H1 (cell line): ENCODE measurements around the gene AAK1. TPM values are rescaled to one million over a fixed set of nuclear protein-coding genes. Genes with fewer than 3 reads are reported as not detected.

Experiments used
- CTCF ChIA-PET: fragments of 300-600 bp; sonication (Branson Sonifier 250); formaldehyde crosslinking; loops from one replicate; lab custom pipeline; 2021; ENCODE audit not compliant: partially characterized antibody; lab: Charles Lee
- POLR2A ChIA-PET: fragments of 300-600 bp; sonication (Branson Sonifier 250); formaldehyde crosslinking; loops from one replicate; lab custom pipeline; 2021; ENCODE audit warnings: inconsistent platforms; ENCODE audit not compliant: partially characterized antibody; lab: Charles Lee
- DNase-seq, 2 experiments: peaks; one replicate each; pipeline versions ENCODE4 v3.0.0 to v3.0.0-alpha.2; 2010 to 2022; ENCODE audit warnings: low spot score in 2 of 2, low read depth in 1 of 2, mixed read lengths in 1 of 2
- FAIRE-seq: peaks from 2 replicates; lab custom pipeline; 2011; peaks lifted over from hg19 to GRCh38; lab: Jason Lieb, UNC
- H2AFZ ChIP-seq: 2 replicates; pipeline ENCODE4 v1.8.1; 2012; ENCODE audit warnings: low read length, inconsistent platforms
- H2AK5ac ChIP-seq: 2 replicates; pipeline ENCODE4 v1.6.1; 2013; ENCODE audit warnings: low read depth, low read length
- H2BK120ac ChIP-seq: replicated peaks from 2 replicates; pipeline ENCODE3; 2013; ENCODE audit warnings: low read depth, low read length, inconsistent platforms
- H2BK12ac ChIP-seq: 2 replicates; pipeline ENCODE4 v1.6.1; 2013; ENCODE audit warnings: low read depth, low read length
- H2BK15ac ChIP-seq: 2 replicates; pipeline ENCODE4 v1.6.1; 2013; ENCODE audit warnings: low read length
- H2BK20ac ChIP-seq: 2 replicates; pipeline ENCODE4 v1.6.1; 2013; ENCODE audit warnings: low read length
- H2BK5ac ChIP-seq: 2 replicates; pipeline ENCODE4 v1.6.1; 2013; ENCODE audit warnings: low read depth, low read length
- H3K14ac ChIP-seq: 2 replicates; pipeline ENCODE4 v1.6.1; 2013; ENCODE audit warnings: inconsistent platforms; ENCODE audit not compliant: insufficient read length
- H3K18ac ChIP-seq: 2 replicates; pipeline ENCODE4 v1.6.1; 2013; ENCODE audit warnings: low read length; ENCODE audit errors: extremely low read depth
- H3K23ac ChIP-seq: 2 replicates; pipeline ENCODE4 v1.6.1; 2013; ENCODE audit warnings: inconsistent platforms; ENCODE audit not compliant: insufficient read length
- H3K23me2 ChIP-seq: 2 replicates; pipeline ENCODE4 v1.6.1; 2013; ENCODE audit warnings: low read depth, low read length
- H3K27ac ChIP-seq: 2 replicates; pipeline ENCODE4 v1.6.1; 2011; ENCODE audit warnings: low read depth, low read length, inconsistent platforms
- H3K27me3 ChIP-seq, 4 experiments: replicated peaks in 1 of 4; 1 replicate in 1 of 4; 2 replicates in 3 of 4; pipeline versions ENCODE4 v1.6.1 to v1.8.1; 2011 to 2013; ENCODE audit warnings: low read length in 3 of 4, mild to moderate bottlenecking in 3 of 4, inconsistent platforms in 2 of 4, mixed read lengths in 2 of 4, moderate library complexity in 1 of 4; ENCODE audit not compliant: control insufficient read depth in 3 of 4, insufficient read depth in 3 of 4; ENCODE audit errors: extremely low read depth in 1 of 4
- H3K36me3 ChIP-seq, 4 experiments: 2 replicates each; pipeline versions ENCODE4 v1.6.1 to v1.8.1; 2011 to 2013; ENCODE audit warnings: mild to moderate bottlenecking in 4 of 4, low read length in 3 of 4, moderate library complexity in 2 of 4, control low read depth in 1 of 4, inconsistent platforms in 1 of 4; ENCODE audit not compliant: insufficient read depth in 4 of 4, control insufficient read depth in 2 of 4
- H3K4ac ChIP-seq: replicated peaks from 2 replicates; pipeline ENCODE3; 2013; ENCODE audit warnings: low read length, low read depth, mixed read lengths, inconsistent platforms; ENCODE audit not compliant: insufficient read length
- H3K4me1 ChIP-seq, 4 experiments: replicated peaks in 1 of 4; 1 replicate in 1 of 4; 2 replicates in 3 of 4; pipeline versions ENCODE4 v1.6.1 to v1.8.1; 2011 to 2013; ENCODE audit warnings: low read length in 3 of 4, inconsistent platforms in 2 of 4, mixed read lengths in 1 of 4; ENCODE audit not compliant: insufficient read depth in 4 of 4, control insufficient read depth in 3 of 4
- H3K4me2 ChIP-seq, 2 experiments: 2 replicates each; pipeline versions ENCODE4 v1.6.1 to v1.8.1; 2011 to 2013; ENCODE audit warnings: low read depth in 2 of 2, low read length in 2 of 2, control low read depth in 1 of 2, inconsistent platforms in 1 of 2, mild to moderate bottlenecking in 1 of 2; ENCODE audit not compliant: insufficient read depth in 1 of 2
- H3K4me3 ChIP-seq, 4 experiments: fragments of 200-600, 300-600 bp in 1 of 4; sonication (generic), shearing (Covaris generic), sonication (Bioruptor Twin) in 1 of 4; 2 replicates each; pipeline versions ENCODE4 v1.5.1 to v1.8.1; 2011 to 2016; ENCODE audit warnings: low read length in 4 of 4, low read depth in 3 of 4, control low read depth in 2 of 4, inconsistent platforms in 2 of 4, mild to moderate bottlenecking in 2 of 4, mixed read lengths in 1 of 4, moderate library complexity in 1 of 4; ENCODE audit not compliant: insufficient read depth in 2 of 4; ENCODE audit errors: extremely low read depth in 1 of 4
- H3K56ac ChIP-seq: replicated peaks from 2 replicates; pipeline ENCODE3; 2013; ENCODE audit warnings: low read depth, mild to moderate bottlenecking, mixed read lengths, low read length, inconsistent platforms; ENCODE audit not compliant: insufficient read length
- H3K79me1 ChIP-seq: 2 replicates; pipeline ENCODE4 v1.6.1; 2013; ENCODE audit warnings: low read depth, low read length, control low read depth
- H3K79me2 ChIP-seq, 2 experiments: 2 replicates each; pipeline versions ENCODE4 v1.6.1 to v1.8.1; 2012 to 2013; ENCODE audit warnings: low read length in 2 of 2, mild to moderate bottlenecking in 2 of 2, inconsistent platforms in 1 of 2; ENCODE audit not compliant: insufficient read depth in 2 of 2, control insufficient read depth in 1 of 2
- H3K9ac ChIP-seq, 4 experiments: replicated peaks in 1 of 4; 1 replicate in 1 of 4; 2 replicates in 3 of 4; pipeline versions ENCODE4 v1.6.1 to v1.8.1; 2011 to 2013; ENCODE audit warnings: low read depth in 3 of 4, low read length in 3 of 4, control low read depth in 2 of 4, mild to moderate bottlenecking in 2 of 4, moderate library complexity in 2 of 4, inconsistent platforms in 1 of 4; ENCODE audit errors: extremely low read depth in 1 of 4
- H3K9me3 ChIP-seq, 2 experiments: 2 replicates each; pipeline versions ENCODE4 v1.6.1 to v1.8.1; 2012 to 2013; ENCODE audit warnings: mild to moderate bottlenecking in 2 of 2, moderate library complexity in 2 of 2, control low read depth in 1 of 2, inconsistent platforms in 1 of 2, low read depth in 1 of 2, low read length in 1 of 2, mixed read lengths in 1 of 2; ENCODE audit not compliant: insufficient read depth in 2 of 2
- H4K20me1 ChIP-seq, 2 experiments: replicated peaks in 1 of 2; 2 replicates each; pipeline versions ENCODE3 to v1.8.1; 2011 to 2013; ENCODE audit warnings: inconsistent platforms in 2 of 2, low read length in 2 of 2, mild to moderate bottlenecking in 1 of 2; ENCODE audit not compliant: insufficient read depth in 2 of 2, control insufficient read depth in 1 of 2
- H4K5ac ChIP-seq: 2 replicates; pipeline ENCODE4 v1.6.1; 2013; ENCODE audit warnings: low read length, low read depth, mixed read lengths, inconsistent platforms; ENCODE audit not compliant: insufficient read length
- H4K8ac ChIP-seq: 2 replicates; pipeline ENCODE4 v1.8.0; 2013; ENCODE audit warnings: mild to moderate bottlenecking, moderate library complexity, low read length, inconsistent platforms; ENCODE audit not compliant: insufficient read depth; ENCODE audit errors: extremely low read depth
- H4K91ac ChIP-seq: replicated peaks from 2 replicates; pipeline ENCODE3; 2013; ENCODE audit warnings: low read length, mixed read lengths, inconsistent platforms; ENCODE audit not compliant: insufficient read length
- CBX5 ChIP-seq: fragments of 300-800, 300-1000 bp; sonication (generic); IDR thresholded peaks from 2 replicates; pipeline ENCODE4 v1.7.1; 2016; ENCODE audit warnings: antibody characterized with exemption, low read length, low read depth
- CEBPB ChIP-seq: IDR thresholded peaks from 2 replicates; pipeline ENCODE4 v1.6.1; 2012; ENCODE audit warnings: low read depth, low read length
- KDM4A ChIP-seq: IDR thresholded peaks from one replicate; pipeline ENCODE4 v1.7.1; 2012; ENCODE audit warnings: low read depth, mild to moderate bottlenecking, moderate library complexity, low read length, inconsistent platforms; ENCODE audit not compliant: severe bottlenecking
- MAFK ChIP-seq: IDR thresholded peaks from 2 replicates; pipeline ENCODE4 v1.6.1; 2012; ENCODE audit warnings: low read depth, mild to moderate bottlenecking, improper control_type of control experiment, low read length
- RAD21 ChIP-seq, 2 experiments: IDR thresholded peaks in 1 of 2; conservative IDR thresholded peaks in 1 of 2; 2 replicates each; pipeline ENCODE4 v1.6.1; 2011; ENCODE audit warnings: low read depth in 2 of 2, low read length in 2 of 2, improper control_type of control experiment in 1 of 2, inconsistent platforms in 1 of 2, mild to moderate bottlenecking in 1 of 2, moderate library complexity in 1 of 2
- RFX5 ChIP-seq: IDR thresholded peaks from 2 replicates; pipeline ENCODE4 v1.6.1; 2011; ENCODE audit warnings: low read depth, low read length, improper control_type of control experiment, borderline replicate concordance
- RXRA ChIP-seq: IDR thresholded peaks from 2 replicates; pipeline ENCODE4 v1.6.1; 2011; ENCODE audit warnings: low read depth, mild to moderate bottlenecking, low read length, moderate library complexity; ENCODE audit not compliant: insufficient read depth
- SP1 ChIP-seq: IDR thresholded peaks from 2 replicates; pipeline ENCODE4 v1.6.1; 2011; ENCODE audit warnings: low read depth, low read length
- SP4 ChIP-seq: IDR thresholded peaks from 2 replicates; pipeline ENCODE4 v1.6.1; 2012; ENCODE audit warnings: low read length, inconsistent platforms
- SUZ12 ChIP-seq: fragments of 200-600 bp; sonication (generic); IDR thresholded peaks from 2 replicates; pipeline ENCODE4 v1.6.1; 2012; ENCODE audit warnings: mild to moderate bottlenecking, inconsistent platforms, low read length, moderate library complexity, mixed read lengths
- TBP ChIP-seq: IDR thresholded peaks from 2 replicates; pipeline ENCODE4 v1.6.1; 2011; ENCODE audit warnings: low read depth, low read length, improper control_type of control experiment
- WGBS, 2 experiments: shearing (Covaris generic) in 1 of 2; methylation state at CpG; one replicate each; pipeline versions ENCODE4 v1.1.6 to v1.1.7; 2013 to 2015; ENCODE audit warnings: low lambda C conversion rate in 2 of 2, mixed read lengths in 2 of 2, inconsistent platforms in 1 of 2, low coverage in 1 of 2, missing lambda C conversion rate in 1 of 2; ENCODE audit not compliant: insufficient replicate concordance in 2 of 2, insufficient coverage in 1 of 2, insufficient read length in 1 of 2; ENCODE audit errors: extremely low coverage in 1 of 2, missing lambda C conversion rate in 1 of 2; 5-methylcytosine and 5-hydroxymethylcytosine counted together
- polyA plus RNA-seq, 7 experiments: library from polyadenylated mRNA; depleted of rRNA in 3 of 7; stranded (reverse) in 5 of 7; unstranded in 2 of 7; fragments of >200 nt in 5 of 7; fragments of 200-250 nt in 2 of 7; gene quantifications; 1 replicate in 5 of 7; 2 replicates in 1 of 7; 4 replicates in 1 of 7; pipeline versions ENCODE4 v1.2.1 to v1.2.3, GENCODE V29; 2011 to 2013; ENCODE audit warnings: missing spikeins in 2 of 7, mixed read lengths in 2 of 7
- total RNA-seq: library from RNA; stranded (reverse); fragmentation: NEBNext Ultra II Directional; extraction: Animal tissue kit (Norgen Biotek cat#: 25700); gene quantifications from 2 replicates; pipeline ENCODE4 v1.2.1, GENCODE V29; 2021
- TF ChIP-seq, protein P1 (sequence below): IDR thresholded peaks from 2 replicates; pipeline ENCODE4 v1.6.1; 2012; ENCODE audit warnings: inconsistent platforms

The AAK1 gene
- total and polyA plus RNA-seq, 2 of the 8 experiments (the other 6 are each of a cell fraction or from before 2014, with no cell fraction given), result 10.0 to 40.5 TPM

- POLR2A ChIA-PET, result no interaction called here
- TF ChIP-seq KDM4A (no peak), RXRA (no peak), SP1 (no peak), MAFK (no peak), RAD21 (IDR thresholded peaks at IDR 0.05 in 1 of 2, conservative IDR thresholded peaks at IDR 0.05 in 1 of 2; ENCODE audit: low read depth in 2 of 2, low read length in 2 of 2) (no peak), SUZ12 (no peak), TBP (no peak), RFX5 (no peak), CBX5 (no peak), SP4 (no peak), CEBPB (no peak)
- TF ChIP-seq, protein P1, sequence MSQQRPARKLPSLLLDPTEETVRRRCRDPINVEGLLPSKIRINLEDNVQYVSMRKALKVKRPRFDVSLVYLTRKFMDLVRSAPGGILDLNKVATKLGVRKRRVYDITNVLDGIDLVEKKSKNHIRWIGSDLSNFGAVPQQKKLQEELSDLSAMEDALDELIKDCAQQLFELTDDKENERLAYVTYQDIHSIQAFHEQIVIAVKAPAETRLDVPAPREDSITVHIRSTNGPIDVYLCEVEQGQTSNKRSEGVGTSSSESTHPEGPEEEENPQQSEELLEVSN, result no peak
Measured at GRCh38 chr2:69624611-69625010, 18.9 kb downstream of the AAK1 start.

More at GRCh38 chr2:69624611-69625010, 18.9 kb downstream of the AAK1 start:
- H3K27me3 ChIP-seq, result no peaks in the 10 kb centered on the region
- H3K14ac ChIP-seq, result no peak overlapping the region
- no peak overlapping the region for H3K4ac ChIP-seq
- no peak overlapping the region for H2BK20ac ChIP-seq
- DNase-seq (no peak), FAIRE-seq (no peak)
- no peak overlapping the region for H2BK5ac ChIP-seq
- H3K23me2 ChIP-seq, result peaks cover 3% of the 10 kb centered on the region; the same call in 1 of the 2 replicates
- H3K4me3 ChIP-seq, result no peak overlapping the region
- H2BK15ac ChIP-seq, result no peak overlapping the region
- H2AFZ ChIP-seq, result no peak overlapping the region
- no peak overlapping the region for H3K18ac ChIP-seq
- H3K9ac ChIP-seq, result no peak overlapping the region
- H4K8ac ChIP-seq, result no peak overlapping the region
- peaks cover 0 to 5% of the 10 kb centered on the region in 2 experiments for H4K20me1 ChIP-seq
- H2BK120ac ChIP-seq, result no peak overlapping the region
- H3K9me3 ChIP-seq, result no peaks in the 10 kb centered on the region; a peak in 1 of 4 replicates
- WGBS, 2 experiments, result 92% methylated on average over 1 of the region's 1 CpG; no CpG with 5 or more reads in 1 of the 2 experiments
- H3K23ac ChIP-seq, result no peak overlapping the region
- H2AK5ac ChIP-seq, result no peak overlapping the region
- no peak overlapping the region for H3K4me2 ChIP-seq
- no peak overlapping the region for H2BK12ac ChIP-seq
- no peak overlapping the region for H4K91ac ChIP-seq
- peaks cover 3 to 73% of the 10 kb centered on the region in 2 experiments; a peak in 3 of 4 replicates for H3K79me2 ChIP-seq
- peaks cover 12% of the 10 kb centered on the region for H3K79me1 ChIP-seq
- no peaks in the 10 kb centered on the region for H3K36me3 ChIP-seq
- CTCF ChIA-PET, result no interaction called here
- H4K5ac ChIP-seq, result no peak overlapping the region
- H3K4me1 ChIP-seq, result peaks cover 0 to 2% (median 0%) of the 10 kb centered on the region in 4 experiments; a peak in 2 of 7 replicates
- H3K56ac ChIP-seq, result no peak overlapping the region
- H3K27ac ChIP-seq, result no peak overlapping the region
